Measurements from ENCODE around the gene PKHD1.
A peak's percentile ranks its signal among the peaks of the same experiment; 100 is the strongest.

PKHD1 gene

DNA sequence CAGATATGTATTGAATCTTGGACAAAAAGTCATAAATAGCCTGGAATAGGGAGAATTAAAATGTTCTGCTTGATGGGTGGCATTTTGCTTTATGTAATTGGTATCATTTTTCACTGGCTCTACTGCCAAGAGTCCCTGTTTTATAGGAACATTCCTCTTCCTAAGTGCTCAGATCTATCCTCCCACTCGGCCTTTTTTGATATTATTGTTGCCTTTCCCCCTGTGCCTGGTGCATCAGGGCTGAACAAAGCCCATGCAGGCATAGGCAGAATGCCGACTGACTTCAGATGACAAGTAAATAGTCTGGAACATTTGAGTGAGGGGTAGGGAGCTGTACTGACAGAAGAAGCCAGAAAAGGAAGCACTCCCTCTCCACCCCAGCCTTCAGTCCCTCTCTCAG, 127.0 kb downstream of the PKHD1 start:
- Histone ChIP-seq H3K27me3 (ENCODE audit: insufficient read depth, poor library complexity, severe bottlenecking) (peaks cover 2% of the 10 kb centered on the region), H3K27ac (replicated peaks) (no peak overlapping the region), H3K4me3 (replicated peaks; ENCODE audit: insufficient read depth, low read length) (no peak overlapping the region)
- no peak for DNase-seq (ENCODE audit: low read depth in 1 of 2, low spot score in 1 of 2)
- TF ChIP-seq, protein P1, sequence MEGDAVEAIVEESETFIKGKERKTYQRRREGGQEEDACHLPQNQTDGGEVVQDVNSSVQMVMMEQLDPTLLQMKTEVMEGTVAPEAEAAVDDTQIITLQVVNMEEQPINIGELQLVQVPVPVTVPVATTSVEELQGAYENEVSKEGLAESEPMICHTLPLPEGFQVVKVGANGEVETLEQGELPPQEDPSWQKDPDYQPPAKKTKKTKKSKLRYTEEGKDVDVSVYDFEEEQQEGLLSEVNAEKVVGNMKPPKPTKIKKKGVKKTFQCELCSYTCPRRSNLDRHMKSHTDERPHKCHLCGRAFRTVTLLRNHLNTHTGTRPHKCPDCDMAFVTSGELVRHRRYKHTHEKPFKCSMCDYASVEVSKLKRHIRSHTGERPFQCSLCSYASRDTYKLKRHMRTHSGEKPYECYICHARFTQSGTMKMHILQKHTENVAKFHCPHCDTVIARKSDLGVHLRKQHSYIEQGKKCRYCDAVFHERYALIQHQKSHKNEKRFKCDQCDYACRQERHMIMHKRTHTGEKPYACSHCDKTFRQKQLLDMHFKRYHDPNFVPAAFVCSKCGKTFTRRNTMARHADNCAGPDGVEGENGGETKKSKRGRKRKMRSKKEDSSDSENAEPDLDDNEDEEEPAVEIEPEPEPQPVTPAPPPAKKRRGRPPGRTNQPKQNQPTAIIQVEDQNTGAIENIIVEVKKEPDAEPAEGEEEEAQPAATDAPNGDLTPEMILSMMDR (IDR thresholded peaks at IDR 0.05; ENCODE audit: insufficient read depth, low read length): no peak
- TF ChIP-seq POLR2AphosphoS5 (IDR thresholded peaks at IDR 0.05; ENCODE audit: low read depth) (no peak), GABPA (IDR thresholded peaks at IDR 0.05; ENCODE audit: low read depth) (no peak)
- TF ChIP-seq, protein P2, sequence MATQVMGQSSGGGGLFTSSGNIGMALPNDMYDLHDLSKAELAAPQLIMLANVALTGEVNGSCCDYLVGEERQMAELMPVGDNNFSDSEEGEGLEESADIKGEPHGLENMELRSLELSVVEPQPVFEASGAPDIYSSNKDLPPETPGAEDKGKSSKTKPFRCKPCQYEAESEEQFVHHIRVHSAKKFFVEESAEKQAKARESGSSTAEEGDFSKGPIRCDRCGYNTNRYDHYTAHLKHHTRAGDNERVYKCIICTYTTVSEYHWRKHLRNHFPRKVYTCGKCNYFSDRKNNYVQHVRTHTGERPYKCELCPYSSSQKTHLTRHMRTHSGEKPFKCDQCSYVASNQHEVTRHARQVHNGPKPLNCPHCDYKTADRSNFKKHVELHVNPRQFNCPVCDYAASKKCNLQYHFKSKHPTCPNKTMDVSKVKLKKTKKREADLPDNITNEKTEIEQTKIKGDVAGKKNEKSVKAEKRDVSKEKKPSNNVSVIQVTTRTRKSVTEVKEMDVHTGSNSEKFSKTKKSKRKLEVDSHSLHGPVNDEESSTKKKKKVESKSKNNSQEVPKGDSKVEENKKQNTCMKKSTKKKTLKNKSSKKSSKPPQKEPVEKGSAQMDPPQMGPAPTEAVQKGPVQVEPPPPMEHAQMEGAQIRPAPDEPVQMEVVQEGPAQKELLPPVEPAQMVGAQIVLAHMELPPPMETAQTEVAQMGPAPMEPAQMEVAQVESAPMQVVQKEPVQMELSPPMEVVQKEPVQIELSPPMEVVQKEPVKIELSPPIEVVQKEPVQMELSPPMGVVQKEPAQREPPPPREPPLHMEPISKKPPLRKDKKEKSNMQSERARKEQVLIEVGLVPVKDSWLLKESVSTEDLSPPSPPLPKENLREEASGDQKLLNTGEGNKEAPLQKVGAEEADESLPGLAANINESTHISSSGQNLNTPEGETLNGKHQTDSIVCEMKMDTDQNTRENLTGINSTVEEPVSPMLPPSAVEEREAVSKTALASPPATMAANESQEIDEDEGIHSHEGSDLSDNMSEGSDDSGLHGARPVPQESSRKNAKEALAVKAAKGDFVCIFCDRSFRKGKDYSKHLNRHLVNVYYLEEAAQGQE (IDR thresholded peaks at IDR 0.05; ENCODE audit: insufficient replicate concordance, low read depth): no peak

DNA sequence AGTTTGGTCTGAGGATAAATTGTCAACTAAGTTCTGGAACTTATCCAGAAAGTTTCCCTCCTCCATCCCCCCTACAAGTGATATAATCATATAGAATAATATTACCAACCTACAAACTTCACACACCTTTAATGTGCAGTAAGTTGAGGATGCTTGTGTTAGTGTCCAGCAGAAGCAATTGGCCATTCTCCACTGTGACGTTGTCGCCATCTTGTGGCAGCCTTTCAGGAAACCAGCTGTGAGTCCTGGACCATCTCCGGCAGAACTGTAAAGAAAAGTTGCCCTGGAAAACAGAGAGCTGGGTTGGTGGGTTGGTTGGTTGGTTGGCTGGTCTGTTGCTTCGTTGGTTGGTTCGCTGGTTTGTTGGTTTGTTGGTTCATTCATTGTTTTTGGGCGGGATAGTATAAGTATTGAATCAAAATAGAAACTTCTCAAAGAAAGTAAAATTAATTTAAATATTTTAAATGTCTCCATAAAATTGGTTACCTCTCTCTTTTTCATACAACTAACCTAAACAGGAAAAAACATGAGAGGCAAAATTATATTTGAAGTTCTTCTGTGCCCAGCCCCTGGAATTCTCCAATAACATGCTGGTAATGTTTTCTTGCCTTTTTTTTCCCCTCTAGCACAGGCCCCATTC, 127.5 kb downstream of the PKHD1 start:
- DNase-seq (ENCODE audit: low read depth in 1 of 2, low spot score in 1 of 2): peak; percentile 15 to 64
- H3K4me3 ChIP-seq (replicated peaks; ENCODE audit: insufficient read depth, low read length): no peak overlapping the region
- peaks cover 2% of the 10 kb centered on the region for H3K27me3 ChIP-seq (ENCODE audit: insufficient read depth, poor library complexity, severe bottlenecking)
- TF ChIP-seq, protein P1 (IDR thresholded peaks at IDR 0.05; ENCODE audit: insufficient read depth, low read length): peak; percentile 75
- TF ChIP-seq SPI1 (IDR thresholded peaks at IDR 0.05; ENCODE audit: borderline replicate concordance, low read depth): no peak
- H3K27ac ChIP-seq (replicated peaks): no peak overlapping the region

DNA sequence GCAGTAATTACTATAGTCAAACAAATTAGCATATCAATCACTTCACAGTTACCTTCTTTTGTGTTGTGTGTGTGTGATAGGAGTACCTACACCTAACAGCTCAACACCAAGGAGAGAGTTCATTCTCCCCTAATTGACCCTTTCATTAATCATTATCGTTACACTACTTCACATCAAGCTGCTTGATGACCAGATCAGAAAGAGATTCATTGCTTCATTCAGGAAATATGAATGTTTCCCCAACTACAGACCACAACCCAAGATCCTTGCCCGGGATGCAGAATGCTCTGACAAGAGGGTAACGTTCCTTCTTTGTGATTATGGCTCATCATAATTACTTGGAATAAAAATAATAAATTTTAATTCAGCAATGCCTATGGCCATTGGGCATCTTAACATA, 132.7 kb downstream of the PKHD1 start:
- no peak overlapping the region for H3K27ac ChIP-seq (replicated peaks)
- H3K4me3 ChIP-seq (replicated peaks; ENCODE audit: insufficient read depth, low read length): no peak overlapping the region
- no peak for TF ChIP-seq POLR2AphosphoS5 (IDR thresholded peaks at IDR 0.05; ENCODE audit: low read depth)
- TF ChIP-seq, protein P2 (IDR thresholded peaks at IDR 0.05; ENCODE audit: insufficient replicate concordance, low read depth): no peak
- no peak for TF ChIP-seq GABPA (IDR thresholded peaks at IDR 0.05; ENCODE audit: low read depth)
- TF ChIP-seq, protein P1 (IDR thresholded peaks at IDR 0.05; ENCODE audit: insufficient read depth, low read length): no peak
- TF ChIP-seq SPI1 (IDR thresholded peaks at IDR 0.05; ENCODE audit: borderline replicate concordance, low read depth): no peak
- no peak for DNase-seq (ENCODE audit: low read depth in 1 of 2, low spot score in 1 of 2)
- peaks cover 5% of the 10 kb centered on the region for H3K27me3 ChIP-seq (ENCODE audit: insufficient read depth, poor library complexity, severe bottlenecking)

DNA sequence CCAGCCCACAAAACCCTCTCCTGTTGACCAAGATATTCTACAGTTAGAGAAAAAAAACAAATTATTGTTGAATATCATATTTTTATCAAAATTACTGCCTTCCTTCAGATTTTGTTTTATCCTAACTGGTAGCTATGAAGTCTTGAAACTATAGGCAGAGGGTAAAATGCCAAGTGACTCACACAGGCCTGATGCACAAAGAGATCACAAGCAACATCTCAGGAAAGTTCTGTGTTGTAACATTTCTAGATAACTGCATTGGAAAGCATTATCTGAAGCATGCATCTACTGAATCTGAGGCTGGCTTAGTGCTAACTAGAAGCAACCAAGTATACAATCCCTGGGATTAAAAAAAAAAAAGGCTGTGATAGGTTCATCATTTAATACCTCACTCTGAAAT, 134.2 kb downstream of the PKHD1 start:
- TF ChIP-seq, protein P2 (IDR thresholded peaks at IDR 0.05; ENCODE audit: insufficient replicate concordance, low read depth): no peak
- TF ChIP-seq, protein P1 (IDR thresholded peaks at IDR 0.05; ENCODE audit: insufficient read depth, low read length): no peak
- TF ChIP-seq SPI1 (IDR thresholded peaks at IDR 0.05; ENCODE audit: borderline replicate concordance, low read depth) (no peak), POLR2AphosphoS5 (IDR thresholded peaks at IDR 0.05; ENCODE audit: low read depth) (no peak), GABPA (IDR thresholded peaks at IDR 0.05; ENCODE audit: low read depth) (no peak)
- H3K4me3 ChIP-seq (replicated peaks; ENCODE audit: insufficient read depth, low read length): no peak overlapping the region
- H3K27ac ChIP-seq (replicated peaks): no peak overlapping the region
- no peak for DNase-seq (ENCODE audit: low read depth in 1 of 2, low spot score in 1 of 2)
- peaks cover 5% of the 10 kb centered on the region for H3K27me3 ChIP-seq (ENCODE audit: insufficient read depth, poor library complexity, severe bottlenecking)

All from HL-60 (cell line).